ENCODE results near the gene AFG3L2.
A peak's percentile ranks its signal among the peaks of the same experiment; 100 is the strongest.
"Not testable (repeated sequence)": the region's sequence is repeated elsewhere in the genome, so short reads cannot be mapped to it uniquely, and the experiment has no call there.

The AFG3L2 gene

DNA sequence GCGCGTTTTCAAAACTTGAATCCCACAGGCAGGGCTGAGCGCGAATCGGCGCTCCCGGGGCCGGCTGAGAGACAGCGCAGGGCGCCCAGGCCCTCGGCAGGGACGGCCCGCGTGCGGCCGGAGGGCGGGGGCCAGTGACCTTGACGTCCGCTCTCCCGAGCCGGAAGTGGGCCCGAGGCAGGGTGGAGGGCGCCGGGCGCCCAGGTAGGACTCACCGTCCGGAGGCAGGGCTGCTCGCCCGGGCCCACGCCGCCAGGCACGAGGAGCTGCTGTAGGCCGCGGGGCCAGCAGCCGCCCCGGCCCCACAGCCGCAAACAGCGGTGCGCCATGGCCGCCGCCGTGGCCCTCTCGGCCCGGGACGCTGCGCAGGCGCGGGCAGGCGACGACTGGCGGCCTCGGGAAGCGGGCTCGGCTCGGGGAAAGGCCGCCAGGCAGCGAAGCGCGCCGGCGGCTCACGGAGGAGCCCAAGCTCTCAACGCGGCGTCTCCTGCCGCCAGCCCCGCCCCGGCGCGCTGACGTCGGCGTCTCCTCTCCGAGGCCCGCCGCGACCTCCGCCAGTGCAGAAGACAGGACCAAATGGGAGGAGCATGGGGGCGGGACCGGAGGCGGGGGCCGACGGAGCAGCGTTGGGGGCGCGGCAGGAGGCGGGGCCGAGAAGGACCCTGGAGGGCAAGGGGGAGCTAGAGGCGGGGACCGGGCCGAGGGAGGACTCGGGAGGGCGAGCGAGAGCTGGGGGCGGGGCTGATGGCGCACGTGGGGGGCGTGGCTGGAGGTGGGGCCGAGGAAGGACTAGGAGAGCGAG is at the start of gene AFG3L2:
TSS of gene AFG3L2 (minus strand) at position 474 of the 802 bp plus-strand sequence. CDS start at position 329, 145 bp downstream.
- peak; percentile 99 for DNase-seq (ENCODE audit: low read depth)

DNA sequence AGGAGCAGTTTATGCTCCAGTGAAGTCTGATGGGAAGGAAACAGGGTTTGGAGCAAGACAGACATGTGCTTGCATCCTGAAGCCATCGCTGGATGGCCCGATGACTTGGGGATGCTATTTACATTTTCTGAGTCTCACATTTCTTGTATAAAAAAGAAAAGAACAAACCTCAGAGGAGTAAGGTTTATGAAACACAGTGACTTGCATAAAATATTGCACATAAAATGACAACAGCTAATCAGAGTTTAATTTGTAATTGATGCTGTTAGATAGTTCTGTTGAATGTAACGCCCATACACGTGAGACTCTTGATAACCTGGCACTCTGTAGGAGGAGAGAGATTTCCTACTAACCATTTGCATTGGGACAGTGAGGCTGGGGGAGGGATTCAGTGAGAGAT is 47.2 kb upstream of the AFG3L2 start:
- DNase-seq (ENCODE audit: low read depth), result no peak

DNA sequence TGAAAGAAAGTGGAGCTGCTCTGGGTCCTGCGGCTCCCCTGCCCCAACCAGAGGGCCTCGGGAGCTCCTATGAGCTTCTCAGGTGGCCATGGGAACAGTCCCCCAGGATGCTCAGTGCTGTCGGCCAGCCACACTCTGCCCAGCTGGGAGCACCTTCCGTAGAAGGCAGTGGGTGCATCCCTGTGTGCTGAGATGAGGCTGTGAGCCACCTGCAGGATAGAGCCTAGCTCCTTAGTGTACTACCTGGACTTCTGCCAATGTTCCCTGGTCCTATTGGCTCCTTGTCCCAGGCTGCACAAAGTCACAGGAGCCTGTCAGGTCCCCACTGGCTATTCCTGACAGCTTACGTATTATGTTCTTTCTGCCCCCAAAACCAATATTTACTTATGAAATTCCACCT is 46.8 kb upstream of the AFG3L2 start:
- DNase-seq (ENCODE audit: low read depth), result no peak

DNA sequence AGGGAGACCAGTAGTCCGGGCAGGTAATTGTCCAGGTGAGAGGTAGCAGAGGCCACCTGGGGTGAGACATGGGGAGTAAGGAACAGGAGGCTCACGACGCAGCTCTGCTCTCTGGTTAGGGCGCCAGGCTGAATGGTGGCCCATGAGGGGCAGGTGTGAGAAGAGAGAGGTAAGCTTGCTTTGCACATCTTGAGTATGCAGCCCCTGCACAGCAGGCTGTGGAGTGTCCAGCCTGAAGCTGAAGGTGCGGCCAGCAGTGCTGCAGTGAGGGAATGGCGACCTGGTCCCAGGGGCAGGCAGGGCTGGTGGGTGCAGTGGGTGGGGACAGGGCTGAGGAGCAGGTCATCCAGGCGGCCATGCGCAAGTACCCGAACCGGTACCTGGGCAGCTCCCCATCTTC is 46.4 kb upstream of the AFG3L2 start:
- no peak for DNase-seq (ENCODE audit: low read depth)

DNA sequence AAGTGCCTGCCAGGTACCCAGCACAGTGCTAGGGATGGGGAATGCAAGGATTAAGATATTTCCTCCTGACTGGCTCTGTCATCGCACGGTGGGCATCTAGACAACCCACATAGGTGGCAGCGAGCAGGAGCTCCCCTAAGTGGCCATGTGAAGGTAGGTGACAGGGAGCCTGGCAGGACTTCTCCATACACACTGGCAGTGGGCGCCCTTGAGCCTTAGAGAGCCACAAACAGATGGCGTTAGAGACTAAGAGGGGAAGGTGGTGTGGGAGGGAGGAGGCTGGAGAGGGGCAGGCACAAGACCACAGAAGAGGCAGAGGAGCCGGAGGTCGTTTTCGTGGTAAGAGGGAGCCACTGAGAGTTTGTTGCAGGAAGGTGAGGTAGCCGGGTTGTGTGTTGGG is 45.9 kb upstream of the AFG3L2 start:
- DNase-seq (ENCODE audit: low read depth), result no peak

DNA sequence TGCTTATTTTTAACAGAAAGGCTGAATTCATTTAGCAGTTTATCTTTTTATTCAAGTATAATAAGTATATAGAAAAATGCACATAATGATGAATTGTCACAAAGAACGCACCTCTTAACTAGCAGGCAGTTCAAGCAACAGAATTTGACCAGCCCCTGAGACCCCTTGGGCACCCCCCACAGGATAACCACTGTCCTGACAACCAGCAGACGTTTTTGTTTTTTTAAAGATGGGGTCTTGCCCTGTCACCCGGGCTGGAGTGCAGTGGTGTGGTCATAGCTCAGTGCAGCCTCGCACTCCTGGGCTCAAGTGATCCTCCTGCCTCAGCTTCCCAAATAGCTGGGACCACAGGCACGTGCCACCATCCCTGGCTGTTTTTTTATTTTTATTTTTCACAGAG is 44.7 kb upstream of the AFG3L2 start:
- no peak for DNase-seq (ENCODE audit: low read depth)

DNA sequence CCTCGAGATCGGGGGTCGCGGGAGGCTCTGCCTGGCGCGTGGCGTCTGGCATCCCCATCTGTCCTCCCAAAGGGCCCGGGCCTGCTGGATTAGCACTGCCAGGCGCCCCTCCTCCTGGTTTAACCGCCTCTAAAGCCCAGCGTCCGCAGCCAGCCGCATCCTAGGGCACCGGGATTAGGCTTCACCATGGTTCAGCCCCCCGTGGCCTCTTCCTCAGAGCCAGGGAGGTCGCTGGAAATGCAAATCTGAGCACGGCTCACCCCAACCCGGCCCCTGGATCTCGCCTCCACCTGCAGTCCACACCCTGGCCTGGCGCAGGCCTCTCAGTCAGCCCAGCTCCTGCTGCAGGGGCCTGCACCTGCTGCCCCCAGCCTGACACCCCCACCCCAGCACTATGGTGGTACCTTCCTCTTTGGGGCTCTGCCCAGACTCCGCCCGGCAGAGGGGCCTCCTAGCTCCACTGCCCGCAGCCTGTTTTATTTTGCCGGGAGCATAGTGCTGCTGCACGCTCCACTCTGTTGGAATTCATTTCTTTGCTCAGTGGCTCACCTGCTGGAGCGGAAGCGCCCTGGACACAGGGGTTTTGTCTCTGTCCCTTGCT is 43.9 kb upstream of the AFG3L2 start:
- no peak for DNase-seq (ENCODE audit: low read depth)

DNA sequence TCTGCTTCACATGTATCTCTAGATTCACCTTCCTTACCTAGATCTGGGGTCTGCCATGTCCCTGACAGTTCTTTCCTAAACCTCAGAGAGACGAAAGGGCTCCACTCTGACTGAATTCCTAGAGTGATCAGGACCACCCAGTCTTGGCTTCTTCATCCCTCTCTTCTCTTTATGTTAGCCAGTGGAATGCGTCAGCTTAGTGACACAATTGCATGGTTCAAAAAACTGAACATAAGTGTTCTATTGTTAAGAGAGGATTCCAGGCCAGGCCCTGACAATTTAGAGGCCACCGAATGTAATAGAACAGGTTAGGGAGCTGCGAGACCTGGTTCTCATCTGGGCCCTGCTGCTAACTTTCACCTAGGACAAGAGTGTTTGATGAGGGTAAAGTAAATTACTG is 40.7 kb upstream of the AFG3L2 start:
- DNase-seq (ENCODE audit: low read depth), result no peak

DNA sequence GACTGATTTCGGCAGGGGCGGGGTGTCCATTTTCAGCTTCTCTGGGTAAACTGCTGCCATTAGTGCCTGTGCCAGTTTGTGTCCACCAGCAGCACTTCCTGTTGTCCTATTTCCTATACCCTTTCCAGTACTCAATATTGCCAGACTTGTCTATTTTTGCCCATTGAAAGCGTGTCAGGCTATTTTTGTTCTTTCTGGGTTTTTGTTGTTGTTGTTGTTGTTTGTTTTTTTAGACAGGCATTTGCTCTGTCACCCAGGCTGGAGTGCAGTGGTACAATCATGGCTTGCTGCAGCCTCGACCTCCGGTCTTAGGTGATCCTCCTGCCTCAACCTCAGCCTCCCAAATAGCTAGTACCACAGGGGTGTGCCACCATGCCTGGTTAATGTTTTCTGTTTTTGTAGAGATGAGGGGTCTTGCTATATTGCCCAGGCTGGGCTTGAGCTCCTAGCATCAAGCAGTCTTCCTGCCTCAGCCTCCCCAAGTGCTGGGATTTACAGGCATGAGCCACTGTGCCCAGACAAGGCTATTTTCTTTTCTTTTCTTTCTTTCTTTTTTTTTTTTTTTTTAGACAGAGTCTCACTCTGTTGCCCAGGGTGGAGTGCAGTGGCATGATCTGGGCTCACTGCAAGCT is 39.2 kb upstream of the AFG3L2 start:
- no peak for DNase-seq (ENCODE audit: low read depth)

DNA sequence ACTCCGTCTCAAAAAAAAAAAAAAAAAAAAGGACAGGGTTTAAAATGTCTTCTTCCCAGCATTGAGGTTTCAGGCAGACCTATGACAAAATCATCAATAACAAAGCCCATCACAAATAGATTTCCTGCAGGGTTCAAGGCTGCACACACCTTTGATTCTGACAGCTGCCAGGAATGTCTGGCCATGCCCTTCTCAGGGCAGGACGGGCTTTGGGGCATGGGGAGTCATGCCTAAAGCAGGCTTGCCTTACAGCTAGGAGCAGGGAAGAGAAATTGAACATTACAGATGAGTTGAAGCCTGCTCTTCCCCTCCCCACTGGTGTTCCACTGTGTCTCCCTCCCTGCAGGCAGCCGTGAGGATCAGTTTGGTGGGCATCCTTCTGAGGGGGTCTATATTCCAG is 34.4 kb upstream of the AFG3L2 start:
- no peak for DNase-seq (ENCODE audit: low read depth)

DNA sequence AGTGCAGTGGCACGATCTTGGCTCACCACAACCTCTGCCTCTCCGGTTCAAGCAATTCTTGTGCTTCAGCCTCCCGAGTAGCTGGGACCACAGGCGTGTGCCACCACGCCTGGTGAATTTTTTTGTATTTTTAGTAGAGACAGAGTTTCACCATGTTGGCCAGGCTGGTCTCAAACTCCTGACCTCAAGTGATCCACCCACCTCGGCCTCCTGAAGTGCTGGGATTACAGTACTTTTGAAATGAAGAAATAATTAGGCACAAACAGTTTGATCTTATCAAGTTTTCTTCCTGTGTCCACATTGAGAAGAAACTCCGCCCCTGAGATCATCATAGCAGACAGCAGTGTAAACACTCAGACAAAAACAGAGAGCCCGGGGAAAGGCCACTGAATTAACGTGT is 33.7 kb upstream of the AFG3L2 start:
- not testable (repeated sequence) for DNase-seq (ENCODE audit: low read depth)

DNA sequence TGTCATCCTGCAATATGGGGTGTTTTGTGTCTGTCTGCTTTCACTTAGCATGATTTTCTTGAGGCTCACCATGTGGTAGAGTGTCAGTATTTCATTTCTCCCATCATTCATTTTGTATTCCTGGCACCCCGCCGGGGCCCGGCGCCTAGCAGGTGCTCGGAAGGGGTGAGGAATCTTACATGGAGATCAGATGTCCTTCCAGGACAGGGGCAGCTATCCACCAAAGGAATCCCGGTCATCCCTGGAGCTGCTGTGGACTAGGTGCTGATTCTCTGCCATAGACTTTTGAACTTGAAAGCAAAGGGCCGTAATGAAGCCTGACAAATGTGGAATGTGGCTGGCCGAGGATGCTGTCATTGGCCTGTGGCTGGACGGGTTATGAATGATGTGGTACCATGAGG is 33.1 kb upstream of the AFG3L2 start:
- DNase-seq (ENCODE audit: low read depth), result no peak

DNA sequence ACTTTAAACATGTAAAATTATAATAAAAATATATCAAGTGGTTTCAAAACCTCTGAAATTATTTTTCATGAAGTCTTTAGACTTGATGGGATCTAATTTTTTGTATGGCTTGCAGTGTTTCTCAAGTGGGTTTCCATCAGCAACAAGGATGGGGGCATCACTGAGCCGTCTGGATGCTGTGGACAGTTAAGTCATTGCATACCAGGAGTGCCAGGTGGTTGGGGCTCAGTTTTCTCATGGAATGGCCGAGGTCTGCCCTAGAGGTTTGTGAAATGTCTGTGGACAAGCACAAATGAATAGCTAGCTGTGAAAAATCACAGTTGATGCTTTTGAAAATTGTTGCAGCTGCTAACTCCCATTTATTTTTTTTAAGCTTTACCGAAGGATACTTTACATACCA is 32.4 kb upstream of the AFG3L2 start:
- no peak for DNase-seq (ENCODE audit: low read depth)

DNA sequence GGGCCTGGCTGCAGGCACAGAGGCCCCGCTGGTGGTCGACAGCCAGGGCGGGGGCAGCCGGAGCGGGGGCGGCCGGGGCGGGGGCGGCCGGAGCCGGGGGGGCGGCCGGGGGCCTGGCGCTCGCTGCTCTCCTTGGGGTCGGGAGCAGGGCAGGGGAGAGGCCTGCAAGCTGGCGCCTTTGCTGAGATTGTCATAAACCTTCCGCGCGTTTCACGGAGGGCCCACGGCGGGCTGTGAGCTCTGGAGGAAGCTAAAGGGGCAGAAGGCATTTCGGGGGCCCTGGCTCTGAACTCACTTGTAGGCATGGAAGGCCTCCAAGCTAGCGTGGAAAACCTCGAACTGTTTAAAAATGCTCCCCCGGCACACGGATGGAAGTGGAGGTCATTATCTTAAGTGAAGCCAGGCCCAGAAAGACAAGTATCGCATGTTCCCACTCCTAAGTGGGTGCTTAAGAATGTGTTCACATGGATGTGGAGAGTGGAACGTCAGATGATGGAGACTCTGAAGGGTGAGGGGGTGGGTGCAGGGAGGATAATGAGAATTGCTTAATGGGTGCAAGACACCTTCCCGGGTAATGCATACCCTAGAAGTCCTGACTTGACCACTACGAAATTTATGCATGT is 31.3 kb upstream of the AFG3L2 start:
- DNase-seq (ENCODE audit: low read depth), result no peak

DNA sequence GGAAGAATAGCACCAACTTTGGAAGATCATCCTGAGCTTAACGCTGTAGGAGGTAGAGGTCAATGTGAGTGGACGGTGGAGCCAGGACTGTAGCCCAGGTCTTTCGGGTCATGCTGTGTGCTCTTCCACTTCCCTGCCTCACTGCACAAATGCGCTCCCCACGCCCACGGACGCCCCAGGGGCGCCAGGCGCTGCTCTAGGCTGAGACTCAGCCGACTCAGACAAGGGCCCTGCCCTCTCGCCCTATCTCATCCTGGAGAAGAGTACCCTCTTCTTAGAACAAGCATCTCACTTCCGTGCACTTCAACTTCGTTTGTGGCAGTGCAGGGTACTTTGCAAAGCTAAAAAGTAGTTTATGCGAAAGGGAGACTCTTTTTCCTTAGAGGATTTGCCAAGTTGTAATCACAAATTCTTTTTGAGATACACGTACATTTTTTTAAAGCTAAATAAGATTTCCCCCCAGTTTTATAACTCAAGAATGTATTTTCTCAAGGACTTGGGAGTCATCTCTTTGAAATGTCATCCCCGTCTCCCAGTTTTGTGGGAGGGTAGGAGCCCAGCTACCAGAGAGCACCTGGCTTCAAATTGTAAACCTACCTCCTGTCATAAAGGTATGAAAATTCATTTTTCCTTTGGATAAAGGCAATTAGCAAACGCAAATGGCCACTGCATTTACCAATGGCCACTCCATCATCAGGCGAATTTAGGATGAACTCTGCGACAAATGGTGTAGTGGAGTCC is 29.5 kb upstream of the AFG3L2 start:
- DNase-seq (ENCODE audit: low read depth), result no peak

DNA sequence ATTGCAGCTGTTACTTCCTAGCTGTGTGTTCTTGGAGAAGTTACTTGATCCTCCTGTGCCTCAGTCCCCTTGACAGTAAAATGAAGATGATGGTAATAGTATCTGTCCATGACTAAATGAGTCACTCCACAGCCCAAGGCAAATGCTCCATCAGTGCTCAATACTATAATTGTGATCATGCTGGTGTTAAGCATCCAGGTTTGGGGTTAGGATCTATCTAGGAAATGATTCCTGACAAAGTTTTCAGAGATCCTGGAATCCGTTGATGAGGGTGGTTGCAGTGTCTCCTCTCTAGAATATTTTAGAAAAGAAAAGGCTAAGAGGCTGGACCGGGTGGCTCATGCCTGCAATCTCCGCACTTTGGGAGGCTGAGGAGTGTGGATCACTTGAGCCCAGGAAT is 28.0 kb upstream of the AFG3L2 start:
- DNase-seq (ENCODE audit: low read depth), result no peak

DNA sequence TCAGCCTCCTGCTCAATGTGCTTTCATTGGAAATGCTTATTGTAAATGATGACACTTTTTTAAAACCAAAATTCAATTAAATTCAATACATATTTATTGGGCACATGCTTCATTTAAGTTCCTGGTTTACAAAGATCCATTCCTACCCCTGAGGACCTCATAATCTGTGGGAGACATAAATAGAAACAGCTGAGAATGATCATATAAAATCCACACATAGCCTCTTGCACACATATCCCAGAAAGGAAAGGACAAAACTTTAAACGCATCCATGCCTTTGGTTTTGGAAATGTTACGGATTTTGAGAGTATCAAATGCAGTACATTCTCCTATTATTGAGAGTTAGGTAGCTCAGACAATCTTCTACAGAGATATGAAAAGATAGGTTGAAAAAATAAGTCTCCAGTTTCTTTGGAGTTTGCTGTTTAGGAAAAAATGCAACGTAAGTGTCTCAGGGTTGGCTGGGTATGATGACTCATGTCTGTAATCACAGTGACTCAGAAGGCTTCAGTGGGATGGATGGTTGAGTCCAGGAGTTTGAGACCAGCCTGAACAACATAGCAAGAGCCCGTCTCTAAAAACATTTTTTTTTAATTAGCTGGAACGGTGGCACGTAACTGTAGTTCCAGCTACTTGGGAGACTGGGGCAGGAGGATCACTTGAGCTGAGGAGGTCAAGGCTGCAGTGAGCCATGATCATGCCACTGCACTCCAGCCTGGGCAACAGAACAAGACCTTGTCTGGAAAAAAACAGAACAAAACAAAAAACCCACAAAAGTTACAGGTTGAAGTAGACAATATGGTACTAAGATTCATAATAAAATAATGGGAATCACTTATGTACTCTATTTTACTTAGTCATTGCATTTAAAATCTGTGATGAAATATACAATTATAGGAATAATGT is 26.8 kb upstream of the AFG3L2 start:
- no peak for DNase-seq (ENCODE audit: low read depth)

DNA sequence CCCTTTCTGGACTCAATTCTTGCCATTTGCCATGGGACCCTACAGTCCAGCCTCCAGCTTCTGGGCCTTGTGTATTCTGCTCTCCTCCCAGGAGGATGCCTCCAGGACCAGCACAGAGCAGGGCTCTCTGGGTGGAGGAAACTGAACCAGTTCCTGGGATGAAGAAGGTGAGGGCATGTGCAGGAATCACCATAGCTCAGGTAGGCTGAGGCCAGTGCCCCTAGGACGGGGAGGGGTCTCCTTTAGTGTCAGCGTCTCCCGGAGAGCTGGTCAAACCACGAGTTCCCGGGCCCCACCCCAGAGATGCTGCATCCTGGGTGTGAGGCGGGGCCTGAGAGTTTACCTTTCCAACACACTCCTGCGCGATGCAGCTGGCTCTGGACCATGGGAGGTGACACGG is 24.9 kb upstream of the AFG3L2 start:
- DNase-seq (ENCODE audit: low read depth), result no peak

DNA sequence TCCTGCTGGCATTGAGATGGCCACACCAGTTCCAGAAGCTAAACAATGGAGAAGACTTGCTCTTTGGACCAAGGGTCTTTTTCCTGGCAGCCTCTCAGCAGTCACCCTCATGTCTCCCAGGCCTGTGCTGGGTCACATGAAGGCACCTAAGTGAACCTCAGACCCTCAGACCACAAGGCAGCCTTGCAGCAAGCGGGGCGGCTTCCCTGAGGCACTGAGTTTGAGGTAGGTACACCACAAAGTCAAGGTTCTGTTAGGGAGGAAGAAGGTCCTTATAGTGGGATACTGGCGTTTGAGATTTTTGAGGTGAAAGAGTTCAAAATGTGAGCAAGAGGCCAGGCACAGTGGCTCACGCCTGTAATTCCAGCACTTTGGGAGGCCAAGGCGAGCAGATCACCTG is 22.2 kb upstream of the AFG3L2 start:
- no peak for DNase-seq (ENCODE audit: low read depth)

DNA sequence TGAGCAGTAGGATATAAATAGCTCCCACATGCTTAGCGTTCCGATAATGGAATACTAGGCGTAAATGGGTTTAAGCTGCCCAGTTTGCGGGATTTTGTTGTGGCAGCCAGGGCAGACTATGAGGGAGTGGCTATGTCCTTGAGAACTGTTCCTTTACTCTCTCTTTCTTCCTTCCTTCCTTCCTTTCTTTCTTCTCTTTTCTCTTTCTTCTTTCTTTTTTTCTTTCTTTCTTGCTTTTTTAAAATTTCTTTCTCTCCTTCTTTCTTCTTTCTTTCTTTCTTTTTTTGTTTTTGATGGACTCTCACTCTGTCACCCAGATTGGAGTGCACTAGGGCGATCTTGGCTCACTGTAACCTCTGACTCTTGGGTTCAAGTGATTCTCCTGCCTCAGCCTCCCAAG is 21.6 kb upstream of the AFG3L2 start:
- no peak for DNase-seq (ENCODE audit: low read depth)

DNA sequence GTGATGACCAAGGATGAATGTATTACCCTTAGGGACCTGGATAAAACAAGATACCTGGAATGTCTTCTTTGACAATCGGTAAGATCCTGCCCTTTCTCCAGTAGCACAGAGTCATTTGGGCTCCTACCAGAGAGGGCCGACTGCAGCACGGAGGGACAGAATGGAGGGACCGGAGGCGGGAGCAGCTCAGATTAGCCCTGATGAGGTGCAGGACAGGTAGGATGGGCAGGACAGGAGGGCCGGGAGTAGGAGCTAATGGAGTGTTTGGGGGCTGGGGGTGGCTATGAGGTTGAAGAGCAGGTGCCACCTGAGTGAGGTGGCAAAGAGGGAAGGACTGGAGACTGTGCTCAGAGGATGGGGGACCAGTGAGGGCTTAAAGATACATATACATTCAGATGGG is 20.8 kb upstream of the AFG3L2 start:
- no peak for DNase-seq (ENCODE audit: low read depth)

Measured in stimulated activated CD8-positive, alpha-beta memory T cell treated with anti-CD3 and anti-CD28 coated beads, Interleukin-12 subunit alpha, Interleukin-12 subunit beta, amount 100 ng/mL, for 1 hour (primary cell).